Measurements from ENCODE around the gene VIPAS39.

GRCh38 chr14:77458249-77458950 is 999 bp upstream of the VIPAS39 start:
- TF ChIP-seq CTCF (optimal IDR thresholded peaks at IDR 0.05 in 1 of 3, IDR thresholded peaks at IDR 0.05 in 1 of 3, conservative IDR thresholded peaks at IDR 0.05 in 1 of 3; ENCODE audit: extremely low read depth in 1 of 3, insufficient read depth in 2 of 3, low read length in 3 of 3) (no peak), EZH2 (IDR thresholded peaks at IDR 0.05; ENCODE audit: low read length) (no peak)

Measured in keratinocyte (primary cell).